ENCODE results near the gene STS. TPM values are rescaled to one million over a fixed set of nuclear protein-coding genes. Genes with fewer than 3 reads are reported as not detected.

Gene STS
- total RNA-seq, 1 experiment from 2014 or later: 0.54 TPM

GRCh38 chrX:7108030-7108429 lies 39.5 kb upstream of the STS start:
- CTCF ChIA-PET: no interaction called here
- DNase-seq (ENCODE audit: low read depth, low spot score): no peak
- no peak overlapping the region for H3K4me3 ChIP-seq (replicated peaks in 1 of 2; ENCODE audit: low read depth in 1 of 2, low read length in 2 of 2)
- H3K4me2 ChIP-seq (ENCODE audit: low read length): no peak overlapping the region
- POLR2A ChIA-PET: no interaction called here
- no peaks in the 10 kb centered on the region for H3K9me3 ChIP-seq (ENCODE audit: control insufficient read depth in 1 of 2, insufficient read depth in 1 of 2, low read depth in 1 of 2, low read length in 2 of 2)
- no peaks in the 10 kb centered on the region for H3K27me3 ChIP-seq (ENCODE audit: insufficient read depth, low read length)
- H4K20me1 ChIP-seq (ENCODE audit: insufficient read depth): no peaks in the 10 kb centered on the region
- H3K79me2 ChIP-seq (ENCODE audit: insufficient read depth, low read length): no peaks in the 10 kb centered on the region
- peaks cover 0 to 5% of the 10 kb centered on the region in 2 experiments; a peak in 1 of 4 replicates for H3K4me1 ChIP-seq (ENCODE audit: control insufficient read depth in 1 of 2, insufficient read depth in 2 of 2, low read length in 2 of 2)
- H2AFZ ChIP-seq (ENCODE audit: low read depth, low read length, poor library complexity, severe bottlenecking): no peak overlapping the region
- no peaks in the 10 kb centered on the region for H3K9me2 ChIP-seq (ENCODE audit: insufficient read depth)
- BruUV-seq (replicated peaks): no TSS peak
- RAD21 ChIA-PET (ENCODE audit: low non-redundant PET in 1 of 2, low total read pairs in 2 of 2, uncharacterized antibody in 2 of 2, unreplicated experiment in 2 of 2): no interaction called here
- intact Hi-C loops (cut with micrococcal nuclease): no loop called here
- no peak overlapping the region for H3K9ac ChIP-seq (ENCODE audit: low read length)
- H3K36me3 ChIP-seq (ENCODE audit: control insufficient read depth in 1 of 2, insufficient read depth in 2 of 2, low read length in 2 of 2): peaks cover 0 to 3% of the 10 kb centered on the region in 2 experiments; a peak in 1 of 4 replicates
- no peak for TF ChIP-seq ZFX (IDR thresholded peaks at IDR 0.05)
- no peak for TF ChIP-seq RAD21 (IDR thresholded peaks at IDR 0.05; ENCODE audit: low read depth)
- no peak for TF ChIP-seq FOSL1 (IDR thresholded peaks at IDR 0.05; ENCODE audit: low read depth)
- no peak for TF ChIP-seq TCF7L2 (IDR thresholded peaks at IDR 0.05; ENCODE audit: borderline replicate concordance, extremely low read depth, insufficient read depth, insufficient read length)
- TF ChIP-seq CBX3 (IDR thresholded peaks at IDR 0.05; ENCODE audit: low read depth): no peak
- no peak for TF ChIP-seq SIN3A (IDR thresholded peaks at IDR 0.05; ENCODE audit: low read depth)
- no peak for TF ChIP-seq ATF3 (IDR thresholded peaks at IDR 0.05)
- no peak for TF ChIP-seq MAX (IDR thresholded peaks at IDR 0.05)
- no peak for TF ChIP-seq EGR1 (IDR thresholded peaks at IDR 0.05; ENCODE audit: low read depth)
- TF ChIP-seq ZBTB33 (IDR thresholded peaks at IDR 0.05; ENCODE audit: extremely low read depth, insufficient replicate concordance, low read length): no peak
- no peak for TF ChIP-seq EZH2 (IDR thresholded peaks at IDR 0.05)
- no peak for TF ChIP-seq CEBPB (IDR thresholded peaks at IDR 0.05; ENCODE audit: low read depth)
- no peak for TF ChIP-seq POLR2A (IDR thresholded peaks at IDR 0.05; ENCODE audit: borderline replicate concordance, extremely low read depth, insufficient read depth, insufficient read length)
- TF ChIP-seq EZH2phosphoT487 (IDR thresholded peaks at IDR 0.05; ENCODE audit: borderline replicate concordance): no peak
- no peak for TF ChIP-seq SP1 (IDR thresholded peaks at IDR 0.05; ENCODE audit: low read depth)
- TF ChIP-seq REST (IDR thresholded peaks at IDR 0.05; ENCODE audit: low read depth): no peak
- TF ChIP-seq ZNF274 (IDR thresholded peaks at IDR 0.05; ENCODE audit: low read depth, low read length): no peak
- no peak for TF ChIP-seq JUND (IDR thresholded peaks at IDR 0.05)
- TF ChIP-seq CTCF (IDR thresholded peaks at IDR 0.05 in 2 of 3, conservative IDR thresholded peaks at IDR 0.05 in 1 of 3; ENCODE audit: borderline replicate concordance in 1 of 3, insufficient read depth in 1 of 3, low read depth in 2 of 3, low read length in 2 of 3): no peak
- TF ChIP-seq POLR2AphosphoS5 (IDR thresholded peaks at IDR 0.05; ENCODE audit: low read depth, low read length): no peak
- H3K27ac ChIP-seq (ENCODE audit: low read depth, low read length): no peak overlapping the region
- no peak for ATAC-seq
